22Rv1 (cell line): ENCODE measurements around the gene ZNF438.
"Not testable (repeated sequence)": the region's sequence is repeated elsewhere in the genome, so short reads cannot be mapped to it uniquely, and the experiment has no call there.

ENCODE experiments used
- H3K27ac ChIP-seq: fragments of 450-650 bp; 2 replicates; pipeline ENCODE4 v1.5.1; 2017
- ZFX ChIP-seq: fragments of 450-650 bp; IDR thresholded peaks from 2 replicates; pipeline ENCODE4 v1.6.1; 2017; ENCODE audit warnings: antibody characterized with exemption, borderline replicate concordance
- TF ChIP-seq, protein P1 (sequence below): fragments of 450-650 bp; IDR thresholded peaks from 2 replicates; pipeline ENCODE4 v1.5.1; 2017; ENCODE audit warnings: mild to moderate bottlenecking

The ZNF438 gene

GRCh38 chr10:30940256-30940655, 91.4 kb downstream of the ZNF438 start:
- H3K27ac ChIP-seq: no peak overlapping the region
- TF ChIP-seq ZFX: no peak
- TF ChIP-seq, protein P1, sequence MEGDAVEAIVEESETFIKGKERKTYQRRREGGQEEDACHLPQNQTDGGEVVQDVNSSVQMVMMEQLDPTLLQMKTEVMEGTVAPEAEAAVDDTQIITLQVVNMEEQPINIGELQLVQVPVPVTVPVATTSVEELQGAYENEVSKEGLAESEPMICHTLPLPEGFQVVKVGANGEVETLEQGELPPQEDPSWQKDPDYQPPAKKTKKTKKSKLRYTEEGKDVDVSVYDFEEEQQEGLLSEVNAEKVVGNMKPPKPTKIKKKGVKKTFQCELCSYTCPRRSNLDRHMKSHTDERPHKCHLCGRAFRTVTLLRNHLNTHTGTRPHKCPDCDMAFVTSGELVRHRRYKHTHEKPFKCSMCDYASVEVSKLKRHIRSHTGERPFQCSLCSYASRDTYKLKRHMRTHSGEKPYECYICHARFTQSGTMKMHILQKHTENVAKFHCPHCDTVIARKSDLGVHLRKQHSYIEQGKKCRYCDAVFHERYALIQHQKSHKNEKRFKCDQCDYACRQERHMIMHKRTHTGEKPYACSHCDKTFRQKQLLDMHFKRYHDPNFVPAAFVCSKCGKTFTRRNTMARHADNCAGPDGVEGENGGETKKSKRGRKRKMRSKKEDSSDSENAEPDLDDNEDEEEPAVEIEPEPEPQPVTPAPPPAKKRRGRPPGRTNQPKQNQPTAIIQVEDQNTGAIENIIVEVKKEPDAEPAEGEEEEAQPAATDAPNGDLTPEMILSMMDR: no peak

DNA sequence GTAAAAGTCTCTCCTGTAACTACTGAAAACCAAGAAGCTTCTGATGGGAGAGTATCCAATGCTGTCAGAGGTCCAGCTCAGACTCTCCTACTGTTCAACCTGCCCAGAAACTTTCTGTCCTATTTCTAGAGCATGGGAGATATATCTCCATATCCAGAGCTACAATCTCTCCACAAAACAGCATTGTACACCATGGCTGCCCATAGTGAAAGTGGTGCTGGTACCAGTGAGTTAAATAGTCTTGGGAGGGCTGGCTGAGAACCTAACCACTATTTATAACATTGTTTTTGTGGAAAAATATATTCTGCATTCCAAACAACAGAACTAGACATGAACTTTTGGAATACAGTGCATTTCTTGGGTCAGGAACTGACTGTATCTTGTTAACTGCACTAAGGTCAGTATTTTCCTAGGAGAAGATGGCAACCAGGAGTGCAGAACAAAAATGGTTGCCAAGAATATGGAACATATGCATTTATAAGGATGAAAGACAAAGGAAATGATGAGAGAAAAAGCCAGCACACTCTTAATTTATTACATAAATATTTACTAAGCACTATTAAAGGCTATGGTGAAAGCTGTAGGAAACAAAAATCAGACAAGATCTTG, 91.9 kb downstream of the ZNF438 start:
- H3K27ac ChIP-seq: no peak overlapping the region
- TF ChIP-seq, protein P1: no peak
- no peak for TF ChIP-seq ZFX

GRCh38 chr10:30935078-30935477, 96.6 kb downstream of the ZNF438 start:
- no peak overlapping the region for H3K27ac ChIP-seq
- TF ChIP-seq, protein P1: no peak
- TF ChIP-seq ZFX: no peak

DNA sequence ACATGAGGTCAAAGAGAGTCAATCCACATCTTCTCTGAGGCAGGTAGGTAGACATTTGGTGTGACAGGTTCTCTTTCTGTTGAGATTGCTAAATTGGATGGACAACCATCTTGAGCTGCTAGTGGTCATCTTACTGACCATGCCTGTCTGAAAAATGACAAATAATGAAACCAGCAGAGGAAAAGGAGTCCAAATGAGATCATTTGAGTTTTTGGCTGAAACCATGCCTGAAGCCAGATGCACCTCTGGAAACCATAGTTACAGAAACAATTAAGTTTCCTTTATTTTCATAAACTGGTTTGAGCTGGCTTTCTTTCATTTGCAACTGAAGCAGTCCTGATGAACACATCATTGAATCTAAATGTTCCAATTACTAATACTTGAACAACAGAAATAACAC, 100.6 kb downstream of the ZNF438 start:
- no peak overlapping the region for H3K27ac ChIP-seq
- TF ChIP-seq, protein P1: no peak
- no peak for TF ChIP-seq ZFX

- H3K27ac ChIP-seq: no peak overlapping the region
- no peak for TF ChIP-seq ZFX
- TF ChIP-seq, protein P1: no peak
These were observed 101.7 kb downstream of the ZNF438 start for GRCh38 chr10:30929901-30930520.

GRCh38 chr10:30929311-30929729, 102.3 kb downstream of the ZNF438 start:
- not testable (repeated sequence) for H3K27ac ChIP-seq

DNA sequence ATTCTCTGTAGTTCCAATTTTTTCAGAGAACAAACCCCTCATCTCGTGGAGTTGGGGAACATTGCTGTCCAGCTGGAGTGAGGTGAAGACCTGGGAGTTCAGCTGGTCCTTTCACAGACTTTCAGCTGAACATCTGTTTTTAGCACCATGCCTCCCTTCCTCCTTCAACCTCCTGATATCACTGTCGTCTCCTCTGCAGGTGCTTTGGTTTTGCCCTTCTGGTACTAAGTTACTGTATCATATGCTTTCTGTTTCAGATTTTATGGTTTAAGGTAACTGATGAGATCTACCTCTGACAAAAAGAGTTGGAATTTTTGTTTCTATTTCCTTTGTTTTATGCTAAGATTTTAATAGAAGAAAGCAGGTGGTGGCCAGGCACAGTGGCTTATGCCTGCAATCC, 102.9 kb downstream of the ZNF438 start:
- TF ChIP-seq ZFX: no peak
- TF ChIP-seq, protein P1: no peak
- H3K27ac ChIP-seq: no peak overlapping the region

GRCh38 chr10:30918651-30919050, 113.0 kb downstream of the ZNF438 start:
- TF ChIP-seq, protein P1: no peak
- no peak for TF ChIP-seq ZFX
- H3K27ac ChIP-seq: no peak overlapping the region
